ENCODE measurements around the gene PRSS2. TPM values are rescaled to one million over a fixed set of nuclear protein-coding genes. Genes with fewer than 3 reads are reported as not detected.
"Not testable (repeated sequence)": the region's sequence is repeated elsewhere in the genome, so short reads cannot be mapped to it uniquely, and the experiment has no call there.

Gene PRSS2
- total RNA-seq, 2 experiments from 2014 or later, result not detected

DNA sequence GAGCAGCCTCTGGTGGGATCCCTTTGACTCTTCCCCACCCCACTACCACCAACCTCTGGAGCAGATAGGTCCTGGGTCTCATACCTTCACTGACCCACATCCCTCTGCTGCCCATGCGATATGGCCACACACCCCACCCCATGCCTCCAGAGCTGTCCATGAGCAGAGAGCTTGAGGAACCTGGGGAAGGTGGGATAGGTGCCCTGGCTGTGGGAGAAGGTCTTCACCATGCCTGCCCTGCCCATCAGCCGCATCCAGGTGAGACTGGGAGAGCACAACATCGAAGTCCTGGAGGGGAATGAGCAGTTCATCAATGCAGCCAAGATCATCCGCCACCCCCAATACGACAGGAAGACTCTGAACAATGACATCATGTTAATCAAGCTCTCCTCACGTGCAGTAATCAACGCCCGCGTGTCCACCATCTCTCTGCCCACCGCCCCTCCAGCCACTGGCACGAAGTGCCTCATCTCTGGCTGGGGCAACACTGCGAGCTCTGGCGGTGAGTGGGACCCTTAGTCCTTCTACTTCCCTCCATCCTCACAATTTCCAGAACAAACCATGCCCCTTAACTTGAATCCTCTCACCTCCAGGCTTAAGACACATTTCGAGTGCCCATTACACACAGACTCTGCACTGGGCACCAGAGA, 19.1 kb upstream of the PRSS2 start:
- H3K4me3 Mint-ChIP-seq; H3K36me3 Mint-ChIP-seq; H3K9me3 Mint-ChIP-seq; DNase-seq; H3K4me1 Mint-ChIP-seq; ATAC-seq (ENCODE audit: low read depth); POLR2A ChIA-PET; H3K27ac Mint-ChIP-seq; H3K27me3 Mint-ChIP-seq: not testable (repeated sequence)

DNA sequence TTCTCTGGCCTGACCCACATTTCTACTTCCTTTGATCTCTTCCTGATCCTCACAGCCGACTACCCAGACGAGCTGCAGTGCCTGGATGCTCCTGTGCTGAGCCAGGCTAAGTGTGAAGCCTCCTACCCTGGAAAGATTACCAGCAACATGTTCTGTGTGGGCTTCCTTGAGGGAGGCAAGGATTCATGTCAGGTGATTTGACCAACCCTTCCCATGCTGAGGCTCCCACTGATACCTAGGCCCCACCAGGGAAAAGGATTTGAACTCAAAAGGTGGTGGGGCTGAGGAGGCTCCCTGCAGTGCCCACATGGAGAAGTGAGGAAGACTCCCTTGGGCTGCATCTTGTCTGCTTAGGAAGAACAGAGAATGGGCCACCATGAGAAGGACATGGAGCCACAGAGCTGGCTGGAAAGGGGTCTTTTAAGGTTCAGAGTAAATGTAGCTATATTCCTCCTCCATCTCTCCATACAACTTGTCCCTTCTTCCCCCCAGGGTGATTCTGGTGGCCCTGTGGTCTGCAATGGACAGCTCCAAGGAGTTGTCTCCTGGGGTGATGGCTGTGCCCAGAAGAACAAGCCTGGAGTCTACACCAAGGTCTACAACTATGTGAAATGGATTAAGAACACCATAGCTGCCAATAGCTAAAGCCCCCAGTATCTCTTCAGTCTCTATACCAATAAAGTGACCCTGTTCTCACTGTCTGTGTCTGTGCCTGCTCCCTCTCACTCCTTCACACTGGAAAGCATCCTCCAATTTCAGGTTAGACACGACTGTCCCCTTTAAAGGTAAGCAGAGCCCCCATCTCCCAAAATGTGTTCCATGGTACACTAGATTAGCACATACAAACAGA, 18.2 kb upstream of the PRSS2 start:
- Mint-ChIP-seq H3K4me3 (no peak overlapping the region), H3K4me1 (no peaks in the 10 kb centered on the region), H3K27ac (no peak overlapping the region), H3K36me3 (no peaks in the 10 kb centered on the region), H3K9me3 (no peaks in the 10 kb centered on the region), H3K27me3 (peaks cover 5% of the 10 kb centered on the region)
- DNase-seq (no peak), ATAC-seq (ENCODE audit: low read depth) (no peak)
- POLR2A ChIA-PET, result no interaction called here

DNA sequence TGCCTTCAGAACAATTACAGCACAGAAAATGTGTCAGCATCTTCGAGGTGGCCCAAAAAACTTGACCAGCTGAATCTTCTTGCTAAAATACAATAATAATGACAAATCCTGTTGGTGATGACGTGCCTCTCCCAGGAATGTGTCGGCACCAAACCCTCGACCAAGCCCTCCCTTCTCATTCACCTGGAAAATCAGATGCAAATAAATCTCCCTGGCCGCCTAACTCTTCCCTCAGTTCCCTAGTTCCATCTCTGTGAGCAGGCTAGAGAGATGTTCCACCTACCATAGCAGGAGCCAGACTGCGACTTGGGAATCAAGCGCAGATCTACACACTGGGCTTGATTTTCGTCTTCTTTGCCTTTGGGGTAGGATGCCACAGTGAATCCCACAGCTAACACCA, 17.4 kb upstream of the PRSS2 start:
- H3K27me3 Mint-ChIP-seq, result peaks cover 2% of the 10 kb centered on the region
- no peak overlapping the region for H3K4me3 Mint-ChIP-seq
- no peak for DNase-seq
- H3K27ac Mint-ChIP-seq, result no peak overlapping the region
- H3K9me3 Mint-ChIP-seq, result no peaks in the 10 kb centered on the region
- no peak for ATAC-seq (ENCODE audit: low read depth)
- POLR2A ChIA-PET, result no interaction called here
- no peaks in the 10 kb centered on the region for H3K36me3 Mint-ChIP-seq
- H3K4me1 Mint-ChIP-seq, result no peaks in the 10 kb centered on the region

DNA sequence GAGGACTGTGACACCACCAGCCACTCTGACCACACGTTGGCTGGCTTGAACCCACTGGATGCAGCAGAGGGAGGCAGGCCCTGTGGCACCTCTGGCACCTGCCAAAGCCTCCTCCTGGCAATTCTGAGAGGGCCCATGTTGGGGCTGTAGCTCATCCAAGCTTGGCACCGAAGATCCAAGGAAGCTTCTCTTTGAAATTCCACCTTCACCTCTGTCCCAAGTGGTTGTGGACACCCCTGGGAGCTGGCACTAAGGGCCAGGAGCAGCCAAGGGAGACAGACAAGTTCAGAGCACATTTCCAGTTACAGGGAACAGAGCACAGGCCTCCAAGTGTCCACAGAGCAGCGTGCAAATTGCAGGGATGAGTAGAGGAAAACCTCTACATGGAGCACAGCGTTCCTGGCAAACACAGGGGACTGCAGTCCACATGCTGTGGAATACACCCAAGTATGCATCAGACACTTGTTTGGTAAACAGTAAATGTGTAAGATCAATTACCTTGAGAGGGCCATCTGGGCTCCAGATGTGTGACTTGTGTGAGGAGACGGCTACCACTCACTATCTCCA, 16.8 kb upstream of the PRSS2 start:
- H3K4me1 Mint-ChIP-seq; POLR2A ChIA-PET; DNase-seq; H3K27ac Mint-ChIP-seq; H3K4me3 Mint-ChIP-seq; H3K9me3 Mint-ChIP-seq; H3K27me3 Mint-ChIP-seq; H3K36me3 Mint-ChIP-seq; ATAC-seq (ENCODE audit: low read depth): not testable (repeated sequence)

DNA sequence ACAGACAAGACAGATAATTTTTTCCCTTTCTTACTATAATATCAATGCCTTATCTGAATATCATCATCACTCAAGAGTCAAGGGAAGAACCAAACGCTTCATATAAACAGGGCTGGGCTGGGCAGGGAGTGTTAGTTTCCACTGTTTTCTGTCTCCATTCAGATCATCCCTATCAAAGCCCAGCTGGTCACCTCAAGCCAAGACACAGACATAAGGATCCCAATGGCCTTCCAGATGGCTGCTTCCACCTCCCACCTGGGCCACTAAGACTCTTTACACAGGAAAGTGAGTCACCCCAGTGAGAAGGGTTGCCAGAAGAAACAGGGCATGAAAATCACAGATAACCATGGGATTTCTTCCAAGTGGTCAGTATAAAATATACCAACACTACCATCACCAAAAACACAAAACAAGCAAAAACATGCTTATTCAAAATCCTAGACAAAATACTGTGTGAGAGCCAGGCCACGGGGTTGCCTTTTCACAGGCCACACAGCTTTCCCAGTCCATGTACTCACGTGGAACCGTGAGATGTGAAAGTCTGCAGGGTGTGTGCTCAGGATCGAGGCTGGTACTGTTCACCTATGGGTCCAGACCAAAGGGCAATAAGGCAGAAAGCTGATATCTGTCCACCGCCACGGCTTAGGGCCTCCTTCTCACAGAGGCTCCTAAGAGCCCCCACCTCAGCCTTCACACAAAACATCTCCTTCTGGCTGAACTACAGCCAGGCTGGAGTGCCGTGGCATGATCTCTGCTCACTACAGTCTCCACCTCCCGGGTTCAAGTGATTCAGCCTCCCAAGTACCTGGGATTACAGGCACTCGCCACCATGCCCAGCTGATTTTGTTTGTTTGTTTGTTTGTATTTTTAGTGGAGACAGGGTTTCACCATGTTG, 15.8 kb upstream of the PRSS2 start:
- peaks cover 7% of the 10 kb centered on the region for H3K27me3 Mint-ChIP-seq
- POLR2A ChIA-PET, result no interaction called here
- ATAC-seq (ENCODE audit: low read depth) (no peak), DNase-seq (no peak)
- H3K27ac Mint-ChIP-seq, result no peak overlapping the region
- H3K36me3 Mint-ChIP-seq, result peaks cover 2% of the 10 kb centered on the region
- H3K4me3 Mint-ChIP-seq, result no peak overlapping the region
- no peaks in the 10 kb centered on the region for H3K4me1 Mint-ChIP-seq
- H3K9me3 Mint-ChIP-seq, result no peaks in the 10 kb centered on the region

DNA sequence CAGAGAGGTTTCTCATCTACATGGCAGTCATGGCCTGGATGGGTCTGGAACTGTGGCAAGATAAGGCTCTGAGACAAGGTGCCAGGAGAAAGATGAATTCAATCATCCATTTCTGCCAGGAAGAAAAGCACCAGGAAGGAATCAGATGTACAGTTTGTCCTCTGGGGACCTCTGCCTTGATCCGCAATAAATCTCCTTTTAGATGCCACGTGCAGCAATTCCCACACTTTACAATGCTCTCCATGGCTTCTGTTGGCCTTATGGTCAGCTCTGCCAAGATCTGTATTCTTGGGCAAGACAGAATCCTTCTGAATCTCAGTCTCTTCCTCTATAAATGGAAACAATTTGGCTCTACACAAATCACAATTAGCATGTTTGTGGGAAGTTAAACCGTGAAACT, 12.5 kb upstream of the PRSS2 start:
- ATAC-seq (ENCODE audit: low read depth); H3K27ac Mint-ChIP-seq; H3K9me3 Mint-ChIP-seq; POLR2A ChIA-PET; DNase-seq; H3K4me3 Mint-ChIP-seq; H3K4me1 Mint-ChIP-seq; H3K27me3 Mint-ChIP-seq; H3K36me3 Mint-ChIP-seq: not testable (repeated sequence)

DNA sequence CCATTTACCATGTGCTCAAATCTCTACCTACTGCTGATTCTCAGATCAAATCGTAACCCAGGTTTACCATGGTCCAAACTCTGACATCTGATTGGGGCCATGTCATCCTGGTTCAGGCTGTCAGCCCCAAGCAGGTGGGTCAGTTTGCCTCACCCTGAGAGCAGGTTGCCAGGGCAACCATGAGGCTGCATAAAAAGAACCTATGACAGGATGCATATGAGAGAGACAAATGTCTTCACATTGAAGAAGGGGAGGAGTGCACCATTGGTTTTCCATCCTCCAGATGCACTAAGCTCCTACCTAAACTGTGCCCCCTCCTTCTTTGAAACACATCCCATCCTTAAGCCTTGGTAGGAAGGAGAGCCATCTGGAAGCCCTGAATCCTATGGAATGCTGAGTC, 11.3 kb upstream of the PRSS2 start:
- POLR2A ChIA-PET, result no interaction called here
- Mint-ChIP-seq H3K4me1 (no peaks in the 10 kb centered on the region), H3K27ac (no peak overlapping the region), H3K4me3 (no peak overlapping the region), H3K27me3 (peaks cover 5% of the 10 kb centered on the region), H3K36me3 (peaks cover 2% of the 10 kb centered on the region), H3K9me3 (no peaks in the 10 kb centered on the region)
- no peak for DNase-seq
- no peak for ATAC-seq (ENCODE audit: low read depth)

DNA sequence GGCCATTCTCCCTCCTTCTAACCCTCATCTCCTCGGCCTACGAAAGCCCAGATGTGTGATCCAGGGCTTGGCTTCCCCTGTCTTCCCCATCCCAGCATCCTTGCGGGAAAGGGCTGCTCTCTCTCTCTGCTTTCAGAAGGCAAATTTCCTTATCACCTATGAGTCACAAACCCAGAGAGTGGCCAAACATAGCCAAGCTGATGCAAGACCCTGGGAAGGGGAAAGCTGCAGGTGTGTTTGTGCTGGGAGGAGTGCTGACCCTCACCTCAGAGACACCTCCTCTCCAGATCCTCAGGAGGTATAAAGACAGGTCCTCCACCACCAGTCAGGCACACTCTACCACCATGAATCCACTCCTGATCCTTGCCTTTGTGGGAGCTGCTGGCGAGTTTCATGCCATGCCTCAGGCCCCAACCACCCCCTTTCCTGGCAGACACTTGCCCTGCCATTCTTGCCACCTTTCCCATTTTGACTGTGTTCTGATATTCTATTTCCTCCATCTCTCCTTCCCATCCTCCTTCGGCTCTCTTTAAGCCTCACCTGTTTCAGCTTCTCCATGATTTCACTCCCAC, 10.6 kb upstream of the PRSS2 start:
- Mint-ChIP-seq H3K36me3 (peaks cover 2% of the 10 kb centered on the region), H3K27me3 (peaks cover 5% of the 10 kb centered on the region), H3K27ac (no peak overlapping the region), H3K9me3 (no peaks in the 10 kb centered on the region), H3K4me3 (no peak overlapping the region), H3K4me1 (no peaks in the 10 kb centered on the region)
- ATAC-seq (ENCODE audit: low read depth) (no peak), DNase-seq (no peak)
- POLR2A ChIA-PET, result no interaction called here

DNA sequence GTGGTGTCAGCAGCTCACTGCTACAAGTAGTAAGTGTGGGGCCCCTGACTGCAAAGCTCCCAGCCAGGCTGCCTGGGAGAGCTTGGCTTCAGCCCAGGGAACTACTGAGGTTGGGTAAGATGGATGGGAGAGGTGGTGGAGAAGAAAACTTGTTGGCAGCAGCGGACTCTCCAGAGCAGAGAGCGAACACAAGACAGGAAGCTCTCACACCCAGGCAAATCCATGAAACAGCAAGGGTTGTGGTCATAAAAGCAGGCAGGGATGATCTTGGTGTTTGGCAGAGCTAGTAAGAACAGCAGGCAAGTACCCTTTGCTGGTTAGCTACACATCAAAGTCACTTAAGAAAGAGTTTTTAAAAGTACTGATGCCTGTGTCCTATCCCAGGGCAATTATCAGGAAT, 9.2 kb upstream of the PRSS2 start:
- POLR2A ChIA-PET; H3K27ac Mint-ChIP-seq; H3K36me3 Mint-ChIP-seq; H3K4me3 Mint-ChIP-seq; H3K27me3 Mint-ChIP-seq; ATAC-seq (ENCODE audit: low read depth); H3K4me1 Mint-ChIP-seq; DNase-seq; H3K9me3 Mint-ChIP-seq: not testable (repeated sequence)

DNA sequence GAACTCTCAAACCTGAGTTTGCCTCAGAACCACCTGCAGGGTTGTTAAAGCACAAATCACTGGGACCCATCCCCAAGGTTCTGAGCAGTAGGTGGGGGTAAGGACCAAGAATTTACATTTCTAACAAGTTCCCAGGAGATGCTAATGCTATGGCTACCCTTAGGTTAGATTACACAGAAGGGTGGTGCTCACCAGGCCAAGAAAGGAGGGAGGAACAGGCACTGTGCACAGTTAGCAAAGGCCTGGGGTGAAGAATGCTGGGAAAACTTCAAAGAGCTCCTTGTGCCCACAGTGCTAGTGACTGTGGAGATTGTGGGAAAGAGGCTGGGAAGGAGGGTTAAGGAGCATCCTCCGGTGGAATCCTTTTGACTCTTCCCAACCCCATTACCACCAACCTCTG, 8.7 kb upstream of the PRSS2 start:
- Mint-ChIP-seq H3K27ac (no peak overlapping the region), H3K4me1 (no peaks in the 10 kb centered on the region), H3K9me3 (no peaks in the 10 kb centered on the region), H3K27me3 (peaks cover 5% of the 10 kb centered on the region), H3K36me3 (peaks cover 2% of the 10 kb centered on the region), H3K4me3 (no peak overlapping the region)
- POLR2A ChIA-PET, result no interaction called here
- ATAC-seq (ENCODE audit: low read depth) (no peak), DNase-seq (no peak)

DNA sequence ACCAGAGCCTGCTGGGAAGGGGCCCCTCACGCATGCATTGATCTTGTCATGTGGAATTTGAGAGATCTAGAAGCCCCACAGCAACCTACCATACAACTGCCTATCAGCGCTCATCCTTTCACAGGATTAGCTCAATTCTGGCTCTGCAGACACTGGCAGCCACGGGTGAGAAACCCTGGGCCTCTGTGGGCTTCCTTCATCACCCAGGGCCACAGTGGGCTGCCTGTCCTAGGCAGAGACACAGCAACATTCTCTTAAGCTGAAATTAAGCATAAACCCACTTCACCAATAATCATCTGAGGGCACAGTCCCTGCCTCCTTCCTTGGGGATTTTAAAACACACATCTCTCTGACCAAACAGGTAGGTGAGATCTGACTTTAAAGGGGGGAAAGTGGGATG, 3.3 kb upstream of the PRSS2 start:
- Mint-ChIP-seq H3K4me3 (no peak overlapping the region), H3K9me3 (no peaks in the 10 kb centered on the region), H3K4me1 (peaks cover 7% of the 10 kb centered on the region), H3K36me3 (no peaks in the 10 kb centered on the region), H3K27me3 (no peaks in the 10 kb centered on the region), H3K27ac (no peak overlapping the region)
- DNase-seq, result no peak
- POLR2A ChIA-PET, result no interaction called here
- no peak for ATAC-seq (ENCODE audit: low read depth)

DNA sequence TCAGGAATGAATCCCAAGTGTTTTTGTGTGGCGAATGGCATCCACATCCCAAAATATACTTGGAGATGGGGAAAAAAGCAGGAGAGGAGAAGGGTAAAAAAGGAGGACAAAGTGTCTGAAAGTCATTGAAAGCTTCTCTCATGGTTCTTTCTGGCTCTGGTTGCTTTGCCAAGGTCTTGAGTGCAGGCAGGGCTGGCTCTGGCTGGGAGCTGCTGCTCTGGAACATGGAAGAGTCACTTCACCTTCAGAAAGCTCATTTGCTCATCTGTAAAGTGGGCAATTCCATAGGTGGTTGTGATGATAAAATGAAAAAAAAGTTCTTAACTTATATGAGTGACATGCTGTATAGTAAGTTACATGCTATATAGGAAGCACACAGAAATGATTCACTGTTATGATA, 2.9 kb upstream of the PRSS2 start:
- POLR2A ChIA-PET, result no interaction called here
- no peak for DNase-seq
- H3K9me3 Mint-ChIP-seq, result no peaks in the 10 kb centered on the region
- no peak overlapping the region for H3K4me3 Mint-ChIP-seq
- no peaks in the 10 kb centered on the region for H3K36me3 Mint-ChIP-seq
- H3K27ac Mint-ChIP-seq, result no peak overlapping the region
- H3K4me1 Mint-ChIP-seq, result peaks cover 7% of the 10 kb centered on the region
- ATAC-seq (ENCODE audit: low read depth), result no peak
- H3K27me3 Mint-ChIP-seq, result no peaks in the 10 kb centered on the region

DNA sequence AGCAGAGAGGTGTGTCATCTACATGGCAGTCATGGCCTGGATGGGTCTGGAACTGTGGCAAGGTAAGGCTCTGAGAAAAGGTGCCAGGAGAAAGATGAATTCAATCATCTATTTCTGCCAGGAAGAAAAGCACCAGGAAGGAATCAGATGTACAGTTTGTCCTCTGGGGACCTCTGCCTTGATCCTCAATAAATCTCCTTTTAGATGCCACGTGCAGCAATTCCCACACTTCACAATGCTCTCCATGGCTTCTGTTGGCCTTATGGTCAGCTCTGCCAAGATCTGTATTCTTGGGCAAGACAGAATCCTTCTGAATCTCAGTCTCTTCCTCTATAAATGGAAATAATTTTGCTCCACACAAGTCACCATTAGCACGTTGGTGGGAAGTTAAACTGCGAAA, 1.9 kb upstream of the PRSS2 start:
- POLR2A ChIA-PET; H3K4me3 Mint-ChIP-seq; H3K4me1 Mint-ChIP-seq; ATAC-seq (ENCODE audit: low read depth); H3K27ac Mint-ChIP-seq; DNase-seq; H3K36me3 Mint-ChIP-seq; H3K27me3 Mint-ChIP-seq; H3K9me3 Mint-ChIP-seq: not testable (repeated sequence)
